NB4 (cell line): ENCODE measurements around the gene KIF2C.

ENCODE experiments used
- MYC ChIP-seq: IDR thresholded peaks from 2 replicates; pipeline ENCODE4 v1.6.1; 2011; ENCODE audit warnings: low read depth, low read length
- POLR2A ChIP-seq: IDR thresholded peaks from 2 replicates; pipeline ENCODE4 v1.6.1; 2011; ENCODE audit warnings: mild to moderate bottlenecking; ENCODE audit not compliant: insufficient read length; ENCODE audit errors: extremely low read depth
- TF ChIP-seq, protein P1 (sequence below): IDR thresholded peaks from one replicate; pipeline ENCODE4 v1.5.1; 2012; ENCODE audit warnings: low read depth, low read length

- TF ChIP-seq, protein P1, sequence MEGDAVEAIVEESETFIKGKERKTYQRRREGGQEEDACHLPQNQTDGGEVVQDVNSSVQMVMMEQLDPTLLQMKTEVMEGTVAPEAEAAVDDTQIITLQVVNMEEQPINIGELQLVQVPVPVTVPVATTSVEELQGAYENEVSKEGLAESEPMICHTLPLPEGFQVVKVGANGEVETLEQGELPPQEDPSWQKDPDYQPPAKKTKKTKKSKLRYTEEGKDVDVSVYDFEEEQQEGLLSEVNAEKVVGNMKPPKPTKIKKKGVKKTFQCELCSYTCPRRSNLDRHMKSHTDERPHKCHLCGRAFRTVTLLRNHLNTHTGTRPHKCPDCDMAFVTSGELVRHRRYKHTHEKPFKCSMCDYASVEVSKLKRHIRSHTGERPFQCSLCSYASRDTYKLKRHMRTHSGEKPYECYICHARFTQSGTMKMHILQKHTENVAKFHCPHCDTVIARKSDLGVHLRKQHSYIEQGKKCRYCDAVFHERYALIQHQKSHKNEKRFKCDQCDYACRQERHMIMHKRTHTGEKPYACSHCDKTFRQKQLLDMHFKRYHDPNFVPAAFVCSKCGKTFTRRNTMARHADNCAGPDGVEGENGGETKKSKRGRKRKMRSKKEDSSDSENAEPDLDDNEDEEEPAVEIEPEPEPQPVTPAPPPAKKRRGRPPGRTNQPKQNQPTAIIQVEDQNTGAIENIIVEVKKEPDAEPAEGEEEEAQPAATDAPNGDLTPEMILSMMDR = no peak
- no peak for TF ChIP-seq POLR2A
- TF ChIP-seq MYC = no peak
Measured at GRCh38 chr1:44803312-44804095, 63.9 kb downstream of the KIF2C start.
